HG03095 (cell line): ENCODE results near the gene PSG2.
"Not testable (repeated sequence)": the region's sequence is repeated elsewhere in the genome, so short reads cannot be mapped to it uniquely, and the experiment has no call there.

Experiments used
- ATAC-seq: cut with Tn5 transposase; IDR thresholded peaks from one replicate; pipeline ENCODE4 v1.9.1; 2021; ENCODE audit warnings: moderate library complexity; ENCODE audit not compliant: unreplicated experiment

Gene PSG2

DNA sequence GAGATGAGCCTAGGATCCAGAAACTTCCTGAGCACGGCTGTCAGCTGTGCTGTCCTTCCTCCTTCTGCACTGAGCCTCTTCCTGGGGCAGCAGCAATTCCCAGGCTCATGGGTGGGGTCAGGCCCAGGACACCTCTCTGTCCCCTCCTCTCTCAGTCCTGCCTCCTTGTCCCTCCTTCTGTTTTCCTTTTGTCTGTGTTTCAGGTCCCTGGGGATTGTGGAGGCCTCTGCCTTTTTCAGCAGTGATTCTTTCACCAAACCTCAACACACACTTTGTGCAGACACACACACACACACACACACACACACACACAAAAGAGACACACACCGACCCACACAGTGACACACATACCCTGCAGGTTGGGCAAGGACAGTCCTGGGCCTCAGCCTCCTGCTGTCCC, at the start of gene PSG2:
Gene PSG2, minus strand, starts transcription at position 101 of the 400 bp plus-strand sequence. CDS start 132 bp downstream, outside the sequence.
- not testable (repeated sequence) for ATAC-seq

DNA sequence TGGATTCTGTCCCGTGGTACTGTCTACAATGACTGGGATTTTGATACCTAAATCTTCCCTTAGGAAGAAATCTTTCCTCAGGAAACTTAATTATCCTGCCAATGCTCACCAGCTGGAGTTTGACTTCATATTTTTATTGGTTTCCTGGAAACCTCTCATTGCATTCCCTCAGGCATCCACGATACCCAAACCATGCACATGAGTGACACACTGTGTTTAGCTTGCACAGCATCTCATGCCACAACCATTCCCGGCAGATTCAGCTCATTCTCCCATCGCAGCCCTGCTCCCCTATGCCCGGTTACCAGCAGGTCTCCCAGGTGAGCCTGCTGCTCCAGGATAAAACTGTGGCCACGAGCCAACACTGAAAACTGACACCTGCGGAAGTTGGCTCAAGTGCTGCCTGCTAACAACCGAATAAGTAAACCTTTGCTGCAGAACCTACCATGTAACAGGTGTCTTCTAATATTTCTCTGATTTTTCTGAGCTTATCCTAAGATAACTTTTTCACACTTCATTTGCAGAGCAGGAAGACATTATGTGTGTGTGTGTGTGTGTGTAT, 48.9 kb upstream of the PSG2 start:
- ATAC-seq: not testable (repeated sequence)

DNA sequence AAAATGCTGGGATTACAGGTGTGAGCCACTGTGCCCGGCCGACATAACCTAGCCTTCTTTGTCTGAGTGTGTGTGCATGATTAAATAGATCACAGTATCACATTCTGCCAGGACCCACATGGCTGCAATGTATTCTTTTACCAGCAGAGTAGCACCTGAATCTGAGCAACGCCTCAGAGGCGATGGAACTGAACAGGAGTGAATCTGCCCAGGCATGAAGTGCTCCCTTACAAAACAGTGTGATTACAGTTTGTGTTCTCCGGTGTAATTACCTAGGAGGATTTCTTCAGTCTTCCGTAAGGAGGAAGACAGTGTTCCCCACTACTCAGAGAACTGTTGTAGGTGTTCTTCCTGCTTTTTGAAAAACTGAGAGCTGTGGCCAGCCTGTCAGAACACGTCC, 46.7 kb upstream of the PSG2 start:
- not testable (repeated sequence) for ATAC-seq

DNA sequence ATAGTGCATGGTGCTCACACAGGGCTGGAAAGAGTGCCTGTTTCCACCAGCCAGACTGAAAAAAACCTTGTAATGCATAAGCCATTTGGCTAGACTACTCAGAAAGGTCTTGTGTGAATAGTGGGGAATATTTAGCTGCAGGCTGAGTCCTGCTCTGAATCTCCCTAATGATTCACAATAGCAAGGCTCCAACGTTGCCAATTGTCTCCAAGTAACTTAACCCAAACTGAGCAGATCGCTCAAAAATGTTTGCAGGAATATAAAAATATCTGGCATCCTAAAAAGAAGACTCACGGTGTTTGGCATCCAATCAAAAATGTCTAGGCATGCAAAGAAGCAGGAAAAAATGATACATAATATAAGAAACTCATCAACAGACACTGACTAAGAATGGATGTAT, 44.8 kb upstream of the PSG2 start:
- not testable (repeated sequence) for ATAC-seq

DNA sequence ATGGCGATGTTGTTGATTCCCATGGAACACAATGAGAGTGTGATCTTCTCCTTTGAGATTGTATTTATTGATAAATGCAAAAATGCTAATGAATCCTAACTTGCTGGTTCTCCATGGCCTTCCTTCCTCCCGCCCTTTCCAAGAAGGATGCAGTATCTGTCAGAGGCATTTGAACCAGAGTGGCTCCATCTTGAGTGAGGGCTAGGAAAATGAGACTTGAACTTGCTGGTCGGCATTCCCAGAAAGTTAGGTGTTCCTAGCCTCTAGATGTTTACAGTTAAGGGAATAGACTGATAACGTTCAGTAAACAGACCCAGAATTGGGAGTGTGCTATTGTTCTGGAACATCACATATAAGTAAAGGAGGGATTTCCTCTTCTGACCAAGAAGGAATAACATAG, 44.2 kb upstream of the PSG2 start:
- no peak for ATAC-seq

DNA sequence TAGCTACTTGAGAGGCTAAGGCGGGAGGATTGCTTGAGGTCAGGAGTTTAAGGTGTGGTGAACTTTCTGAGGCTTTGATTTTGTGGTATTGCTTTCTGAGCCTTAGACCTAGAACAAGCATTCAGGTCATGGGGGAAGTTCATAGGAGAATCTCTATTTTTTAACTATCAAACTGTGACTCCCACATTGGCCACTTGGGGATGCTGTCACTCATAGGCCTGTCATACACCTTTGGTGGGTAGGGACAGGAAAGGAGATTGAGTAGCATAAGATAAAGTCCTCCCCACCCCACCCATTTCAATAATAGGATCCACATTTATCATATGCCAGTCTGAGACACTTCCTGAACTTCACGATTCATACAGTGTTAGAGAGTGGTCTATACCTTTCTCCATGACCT, 41.9 kb upstream of the PSG2 start:
- no peak for ATAC-seq

DNA sequence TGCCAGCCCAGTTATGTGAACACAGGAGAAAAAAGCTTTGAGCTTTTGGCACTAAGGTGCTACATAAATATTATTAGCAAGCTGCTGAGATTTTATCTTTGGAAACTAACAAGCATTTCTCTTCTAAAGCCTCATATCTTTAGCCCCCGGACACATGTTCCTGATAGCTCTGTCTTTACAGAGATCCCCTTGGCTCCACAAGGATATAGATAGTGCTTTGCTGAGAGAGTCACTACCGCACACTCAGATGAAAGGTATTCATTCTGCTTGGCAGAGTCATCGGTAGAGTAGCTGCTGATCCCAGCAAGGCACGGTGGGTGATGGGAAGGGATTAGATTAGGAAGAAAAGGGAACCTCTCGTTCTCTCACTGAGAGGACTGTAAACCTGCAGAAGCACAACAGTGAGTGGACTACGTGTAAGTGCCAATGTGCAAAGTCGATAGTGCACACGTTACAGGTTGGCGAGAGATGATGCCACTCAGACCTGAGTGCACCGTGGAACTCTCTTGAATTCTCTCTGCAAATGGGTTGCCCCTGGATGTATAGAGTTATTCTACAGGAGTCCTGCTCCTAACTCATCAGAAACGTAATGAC, 38.0 kb upstream of the PSG2 start:
- ATAC-seq: not testable (repeated sequence)

DNA sequence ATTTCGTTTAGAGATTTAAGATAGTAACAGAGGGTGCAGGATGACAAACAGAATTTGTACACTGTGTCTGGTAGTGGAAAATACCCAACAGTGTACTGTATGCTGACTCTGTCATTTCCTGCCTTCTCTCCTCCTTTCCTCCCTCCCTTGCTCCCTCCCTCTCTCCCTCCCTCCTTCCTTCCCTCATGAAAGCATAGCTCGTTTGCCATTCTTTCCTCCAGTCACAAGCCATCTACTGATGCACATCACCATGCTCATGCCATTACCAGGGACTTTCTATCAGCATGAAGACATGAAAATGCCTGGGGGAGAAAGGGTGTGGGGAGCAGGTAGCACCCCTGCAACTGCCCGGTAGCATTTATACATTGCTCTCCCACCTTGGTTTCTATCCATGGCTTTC, 37.0 kb upstream of the PSG2 start:
- not testable (repeated sequence) for ATAC-seq

DNA sequence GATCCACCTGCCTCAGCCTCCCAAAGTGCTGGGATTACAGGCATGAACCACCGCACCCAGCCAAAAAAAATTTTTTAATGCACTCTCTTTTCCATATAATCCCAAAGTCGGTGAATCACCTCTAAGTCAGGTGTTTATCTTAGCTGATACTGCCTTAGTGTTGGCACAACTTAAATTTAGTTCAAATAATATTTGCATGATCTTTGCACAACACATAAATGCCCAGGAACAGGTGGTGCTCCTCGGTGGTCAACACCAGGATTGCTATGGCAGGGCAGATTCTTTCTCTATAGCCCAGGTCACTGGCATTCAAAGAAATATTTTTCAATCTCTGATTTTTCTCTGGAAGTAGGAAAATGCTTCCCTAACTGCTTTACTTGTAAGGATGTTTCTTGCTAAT, 33.9 kb upstream of the PSG2 start:
- not testable (repeated sequence) for ATAC-seq

DNA sequence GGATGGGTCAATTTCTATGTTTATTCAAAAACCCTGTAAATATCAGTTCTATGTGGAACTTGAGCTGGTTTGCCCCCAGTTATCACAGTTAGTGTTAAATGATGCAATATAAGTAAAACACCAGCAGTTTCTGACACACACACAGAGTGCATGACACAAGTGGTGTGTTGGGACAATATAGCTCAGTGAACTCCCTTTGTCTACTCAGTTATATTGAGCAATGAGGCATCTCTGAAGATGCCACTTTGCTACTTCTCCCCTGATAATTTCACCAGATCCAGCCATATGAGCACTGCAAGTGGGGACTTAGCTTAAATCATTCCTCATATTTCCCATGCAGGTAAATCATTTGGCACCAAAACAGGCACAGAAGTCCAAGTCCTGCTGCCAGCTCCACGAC, 33.0 kb upstream of the PSG2 start:
- not testable (repeated sequence) for ATAC-seq

DNA sequence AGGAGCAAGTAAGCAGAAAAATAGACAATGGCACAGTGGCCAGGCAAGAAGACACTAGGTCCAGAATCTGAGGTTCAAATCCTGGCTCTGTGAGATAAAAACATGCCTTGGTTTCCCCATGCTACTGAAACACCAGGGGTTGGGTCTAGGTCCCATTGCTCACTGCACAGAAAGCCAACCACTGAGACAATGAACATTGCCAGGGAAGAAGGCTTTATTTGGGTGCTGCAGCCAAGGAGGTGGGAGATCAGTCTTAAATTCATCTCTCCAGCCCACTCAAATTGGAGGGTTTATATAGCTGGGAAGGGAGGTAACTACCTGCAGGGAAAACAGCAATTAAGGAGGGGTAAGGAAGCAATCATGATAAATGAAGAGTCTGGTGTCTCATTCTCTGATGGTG, 32.6 kb upstream of the PSG2 start:
- not testable (repeated sequence) for ATAC-seq

DNA sequence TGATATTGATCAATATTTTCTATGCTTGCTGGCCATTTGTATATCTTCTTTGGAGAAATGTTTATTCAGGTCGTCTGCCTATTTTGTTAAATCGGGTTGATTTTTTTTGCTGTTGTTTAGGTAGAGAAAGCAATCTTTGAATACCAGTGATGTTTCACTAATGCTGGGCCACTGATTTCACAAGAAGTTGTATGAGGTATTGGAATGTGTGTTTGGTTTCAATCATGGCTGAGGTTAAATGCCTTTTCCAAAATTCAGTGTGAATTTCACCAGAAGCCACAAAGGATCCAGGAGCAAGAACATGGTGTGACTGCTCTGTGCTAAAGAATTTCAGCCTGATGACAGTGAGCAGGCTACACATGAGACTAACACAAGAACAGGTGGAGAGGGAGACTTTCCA, 32.1 kb upstream of the PSG2 start:
- not testable (repeated sequence) for ATAC-seq

DNA sequence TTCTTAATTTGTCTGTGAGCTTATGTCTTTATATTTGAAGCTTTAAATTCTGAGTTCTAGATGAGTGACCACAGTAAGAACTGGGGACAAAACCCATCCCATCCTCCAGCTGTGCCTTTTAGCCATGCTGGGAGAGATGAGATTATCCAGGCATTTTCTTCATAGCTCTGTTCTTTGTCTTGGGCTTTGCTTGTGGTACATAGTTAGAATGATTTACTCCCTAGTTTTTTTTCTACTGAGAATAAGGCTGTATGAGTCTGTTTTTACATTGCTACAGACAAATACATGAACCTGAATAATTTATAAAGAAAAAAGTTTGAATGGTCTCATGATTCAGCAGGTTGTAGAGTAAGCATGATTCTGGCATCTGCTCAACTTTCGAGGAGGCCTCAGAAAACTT, 24.9 kb upstream of the PSG2 start:
- ATAC-seq: not testable (repeated sequence)

DNA sequence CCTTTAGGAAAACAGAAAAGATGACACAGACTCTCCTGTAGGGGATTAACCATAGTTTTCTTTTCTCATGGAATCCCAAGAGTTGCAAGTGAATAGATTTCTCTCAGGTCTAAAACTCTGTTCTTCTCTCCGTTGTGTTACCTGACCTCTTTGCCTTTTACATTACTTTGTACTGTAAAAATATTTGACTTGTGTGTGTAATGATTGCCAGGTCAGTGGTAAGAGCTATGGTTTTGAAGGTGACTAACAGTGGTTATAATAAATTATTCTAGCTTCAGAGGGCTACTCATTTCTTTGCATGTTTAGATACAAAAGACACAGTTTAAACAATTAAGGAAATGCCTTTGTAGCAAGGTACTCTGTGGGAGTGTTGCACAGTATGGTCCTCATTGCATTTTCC, 23.0 kb upstream of the PSG2 start:
- no peak for ATAC-seq

DNA sequence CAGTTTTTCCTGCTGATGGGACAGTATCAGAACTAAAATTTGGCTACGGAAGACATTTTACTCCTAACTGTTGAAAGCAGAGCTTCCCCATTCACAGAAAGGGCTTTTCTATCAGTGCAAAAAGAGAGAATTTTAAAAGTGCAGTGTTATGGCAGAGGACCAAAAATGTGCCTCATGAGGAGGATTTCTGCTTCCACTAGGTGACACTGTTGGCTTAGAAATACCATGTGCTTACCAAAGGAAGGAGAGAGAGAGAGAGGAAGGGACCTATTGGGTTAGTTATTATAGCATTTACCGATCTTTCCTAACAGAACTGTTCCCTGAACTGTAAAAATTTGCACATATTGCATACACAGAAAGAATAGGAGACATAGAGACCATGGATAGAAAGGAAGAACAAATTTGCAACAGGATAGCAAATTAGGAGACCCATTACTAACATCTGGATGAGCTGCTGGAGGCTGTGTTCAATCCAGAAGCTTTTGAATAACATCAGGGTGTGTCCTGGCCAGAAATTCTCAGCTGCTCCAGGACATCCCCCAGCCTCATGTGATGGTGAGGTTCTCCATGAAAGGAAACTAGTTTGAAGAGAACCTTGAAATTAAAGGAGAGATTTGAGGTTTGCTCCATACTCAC, 21.8 kb upstream of the PSG2 start:
- not testable (repeated sequence) for ATAC-seq

DNA sequence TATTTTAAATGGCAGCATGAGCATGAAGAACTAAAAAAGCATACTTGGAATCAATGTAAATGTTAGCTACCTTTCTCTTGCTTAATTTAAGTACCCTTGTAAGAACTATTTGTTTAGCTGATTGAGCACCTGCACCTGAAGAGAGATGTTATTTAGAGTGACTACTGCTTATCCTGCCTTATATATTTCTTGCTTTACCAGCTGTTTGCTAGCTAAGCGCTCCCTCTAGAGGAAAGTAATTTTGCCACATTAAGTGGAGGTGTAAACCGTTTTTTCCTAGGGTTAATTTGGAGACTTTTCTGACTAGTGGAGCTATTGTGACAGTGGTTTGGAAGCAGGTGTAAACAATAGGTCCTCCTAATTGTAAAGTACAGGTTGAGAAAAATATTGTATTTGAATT, 19.4 kb upstream of the PSG2 start:
- ATAC-seq: no peak

DNA sequence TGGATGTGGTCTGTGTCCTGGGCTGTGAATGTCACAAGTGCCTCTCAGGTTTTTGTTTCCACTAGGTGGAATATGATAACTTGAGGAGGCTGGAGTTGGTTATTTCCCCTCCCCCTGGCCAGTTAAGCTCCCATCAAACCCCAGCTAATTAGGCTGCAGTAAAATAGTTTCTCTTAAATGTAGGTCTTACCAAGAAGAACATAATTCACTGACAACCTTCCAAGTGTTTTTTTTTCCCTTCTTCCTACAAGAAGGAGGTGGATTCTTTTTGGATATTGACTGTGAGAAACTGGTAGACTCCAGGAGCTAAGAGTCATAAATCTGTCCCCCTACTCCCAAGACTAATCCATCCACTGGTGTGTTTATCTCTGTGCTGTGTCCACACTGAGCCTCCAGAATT, 15.9 kb upstream of the PSG2 start:
- not testable (repeated sequence) for ATAC-seq

DNA sequence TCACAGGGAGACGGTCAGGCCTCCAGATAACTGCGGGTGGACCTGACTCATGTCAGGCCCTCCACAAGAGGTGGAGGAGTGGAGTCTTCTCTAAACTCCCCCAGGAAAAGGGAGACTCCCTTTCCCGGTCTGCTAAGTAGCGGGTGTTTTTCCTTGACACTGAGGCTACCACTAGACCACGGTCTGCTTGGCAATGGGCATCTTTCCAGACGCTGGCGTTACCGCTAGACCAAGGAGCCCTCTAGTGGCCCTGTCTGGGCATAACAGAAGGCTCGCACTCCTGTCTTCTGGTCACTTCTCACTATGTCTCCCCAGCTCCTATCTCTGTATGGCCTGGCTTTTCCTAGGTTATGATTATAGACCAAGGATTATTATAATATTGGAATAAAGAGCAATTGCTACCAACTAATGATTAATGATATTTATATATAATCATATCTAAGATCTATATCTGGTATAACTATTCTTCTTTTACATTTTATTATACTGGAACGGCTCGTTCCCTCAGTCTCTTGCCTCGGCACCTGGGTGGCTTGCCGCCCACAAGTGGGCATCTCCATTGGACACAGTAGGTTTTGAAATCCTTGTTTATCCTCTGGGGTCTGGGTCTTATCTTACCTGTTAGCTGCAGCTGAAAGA, 5.3 kb upstream of the PSG2 start:
- ATAC-seq: not testable (repeated sequence)

DNA sequence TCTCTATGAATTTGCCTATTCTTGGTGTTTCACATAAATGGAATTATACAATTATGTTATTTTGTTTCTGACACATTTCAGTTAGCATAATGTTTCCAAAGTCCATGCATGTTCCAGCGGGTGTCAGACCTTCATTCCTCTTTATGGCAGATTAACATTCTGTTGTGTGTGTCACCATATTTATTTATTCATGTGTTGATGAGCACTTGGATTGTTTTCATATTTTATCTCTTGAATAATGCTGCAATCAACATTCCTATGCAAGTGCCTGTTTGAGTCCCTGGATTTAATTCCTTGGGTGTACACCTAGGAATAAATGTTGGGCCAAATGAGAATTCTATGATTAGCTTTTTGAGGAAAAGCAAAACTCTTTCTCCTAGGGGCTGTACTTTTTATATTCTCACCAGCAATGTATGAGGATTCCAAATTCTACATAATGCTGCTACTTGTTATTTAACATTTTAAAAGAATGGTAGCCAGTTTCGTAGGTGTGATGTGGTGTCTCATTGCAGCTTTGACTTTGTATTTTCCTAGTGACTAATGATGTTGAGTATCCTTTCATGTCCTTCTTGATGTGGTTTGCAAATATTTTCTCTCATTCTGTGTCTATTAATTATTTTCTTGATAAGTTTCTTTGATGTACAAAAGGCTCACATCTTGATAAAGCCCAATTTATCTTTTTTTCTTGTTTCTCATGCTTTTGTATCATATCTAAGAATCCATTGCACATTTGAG, 3.5 kb upstream of the PSG2 start:
- not testable (repeated sequence) for ATAC-seq

DNA sequence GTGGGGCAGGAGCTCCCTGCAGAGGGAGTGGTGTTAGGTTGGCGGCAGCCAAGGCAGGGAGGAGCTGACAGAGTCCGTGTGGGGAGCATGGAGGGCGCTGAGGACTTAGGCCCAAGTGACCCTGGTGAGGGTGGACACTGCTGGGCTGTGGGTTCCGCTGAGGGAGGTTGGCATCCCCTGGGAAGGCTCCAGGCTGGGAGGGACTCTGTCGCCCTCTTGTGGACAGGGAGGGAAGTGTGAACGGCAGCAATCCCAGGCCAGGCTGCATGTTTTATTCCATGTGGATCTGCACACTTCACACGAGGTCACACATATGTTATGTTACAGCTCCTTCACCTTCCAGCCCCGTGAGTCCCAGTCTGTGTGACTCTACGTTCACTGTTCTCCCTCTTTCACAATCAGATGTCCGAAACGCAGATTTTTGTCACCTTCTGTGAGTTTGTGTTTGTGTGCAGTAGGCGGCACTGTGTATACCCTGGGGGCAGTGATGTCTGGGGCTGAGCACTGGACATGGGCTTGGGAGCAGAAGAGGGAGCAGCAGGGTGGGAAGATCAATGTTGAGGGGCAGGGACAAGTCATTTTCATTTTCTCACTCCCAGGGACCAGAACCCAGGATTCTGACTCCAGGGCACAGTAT, 1.8 kb upstream of the PSG2 start:
- ATAC-seq: not testable (repeated sequence)

DNA sequence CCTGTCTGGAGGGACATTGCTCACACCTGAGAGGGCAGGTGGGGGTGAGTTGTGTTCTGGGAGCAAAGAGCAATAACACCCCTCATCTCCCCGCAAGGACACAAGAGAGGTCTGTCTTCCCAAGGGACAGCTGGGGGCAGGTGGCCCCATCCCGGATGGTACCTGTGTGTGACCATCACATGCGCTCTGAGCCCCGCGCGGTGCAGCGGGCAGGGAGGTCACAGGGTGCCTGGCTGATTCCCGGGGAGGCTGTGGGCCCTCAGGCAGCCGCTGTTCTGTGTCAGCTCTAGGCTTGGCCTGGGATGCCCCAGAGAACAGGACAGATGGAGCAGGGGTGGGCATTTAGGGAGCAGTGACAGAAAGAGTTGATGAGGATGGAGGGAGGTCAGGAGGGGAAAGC, 1.2 kb upstream of the PSG2 start:
- ATAC-seq: not testable (repeated sequence)
